NCI-H446 (cell line): ENCODE measurements around the gene EMC10.
A peak's percentile ranks its signal among the peaks of the same experiment; 100 is the strongest.

Experiments used
- DNase-seq, 2 experiments: peaks; one replicate each; lab custom pipeline; 2025; lab: John Stamatoyannopoulos, UW

Gene EMC10

DNA sequence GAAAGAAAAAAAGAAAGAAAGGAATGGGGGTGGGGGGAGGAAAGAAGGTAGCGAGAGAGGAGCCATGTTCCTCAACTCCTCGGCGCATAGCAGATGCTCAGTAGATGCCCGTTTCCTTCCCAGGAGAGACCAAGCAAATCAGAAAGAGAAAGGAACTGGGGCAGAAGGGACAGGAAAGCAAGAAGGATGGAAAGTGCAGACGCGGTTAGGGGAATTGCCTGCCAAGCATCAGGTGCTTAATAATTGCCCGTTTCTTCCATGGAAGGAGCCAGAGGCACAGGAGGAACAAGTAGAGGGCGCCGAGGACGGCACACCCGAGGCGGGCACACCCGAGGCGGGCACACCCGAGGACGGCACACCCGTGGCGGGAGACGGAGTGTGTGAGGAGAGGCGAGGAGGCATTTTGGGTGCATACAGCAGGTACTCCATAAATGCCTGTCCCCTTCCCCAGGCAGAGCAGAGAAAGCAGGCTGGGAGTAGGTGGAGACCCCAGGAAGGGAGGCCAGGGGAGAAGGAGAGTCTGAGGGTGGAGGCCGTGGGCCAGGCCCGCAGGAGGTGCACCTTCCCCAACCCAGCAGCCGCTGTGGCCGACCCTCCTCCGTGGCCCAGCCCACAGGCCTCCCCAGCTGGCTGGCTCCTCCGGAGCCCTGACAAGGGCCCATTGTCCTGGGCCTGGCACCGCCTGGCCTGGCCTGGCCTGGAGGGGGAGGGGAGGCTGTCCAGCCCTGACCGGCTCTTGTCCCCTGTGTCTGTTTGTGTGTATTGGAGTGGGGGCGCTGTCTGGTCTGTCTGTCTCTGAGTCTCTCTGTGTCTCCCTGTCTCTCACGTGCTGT is 20.1 kb downstream of the EMC10 start:
- no peak for DNase-seq

DNA sequence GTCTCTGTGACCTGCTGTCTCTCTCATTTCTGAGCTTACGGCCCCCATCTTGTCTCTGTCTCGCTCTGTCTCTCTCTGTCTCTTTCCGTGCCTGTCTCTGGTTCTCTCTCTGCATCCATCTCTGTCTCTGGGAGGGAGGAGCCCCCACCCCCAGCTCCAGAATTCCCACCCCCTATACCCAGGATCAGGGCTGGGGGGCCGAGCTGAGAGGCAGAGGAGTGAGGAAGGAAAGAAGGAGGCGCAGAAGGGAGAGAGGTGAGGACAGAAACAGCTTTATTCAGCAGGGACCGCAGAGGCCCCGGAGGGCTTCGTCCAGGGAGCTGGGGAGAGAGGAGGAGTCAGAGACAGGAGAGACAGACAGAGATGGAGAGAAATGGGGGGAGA is 20.7 kb downstream of the EMC10 start:
- no peak for DNase-seq

DNA sequence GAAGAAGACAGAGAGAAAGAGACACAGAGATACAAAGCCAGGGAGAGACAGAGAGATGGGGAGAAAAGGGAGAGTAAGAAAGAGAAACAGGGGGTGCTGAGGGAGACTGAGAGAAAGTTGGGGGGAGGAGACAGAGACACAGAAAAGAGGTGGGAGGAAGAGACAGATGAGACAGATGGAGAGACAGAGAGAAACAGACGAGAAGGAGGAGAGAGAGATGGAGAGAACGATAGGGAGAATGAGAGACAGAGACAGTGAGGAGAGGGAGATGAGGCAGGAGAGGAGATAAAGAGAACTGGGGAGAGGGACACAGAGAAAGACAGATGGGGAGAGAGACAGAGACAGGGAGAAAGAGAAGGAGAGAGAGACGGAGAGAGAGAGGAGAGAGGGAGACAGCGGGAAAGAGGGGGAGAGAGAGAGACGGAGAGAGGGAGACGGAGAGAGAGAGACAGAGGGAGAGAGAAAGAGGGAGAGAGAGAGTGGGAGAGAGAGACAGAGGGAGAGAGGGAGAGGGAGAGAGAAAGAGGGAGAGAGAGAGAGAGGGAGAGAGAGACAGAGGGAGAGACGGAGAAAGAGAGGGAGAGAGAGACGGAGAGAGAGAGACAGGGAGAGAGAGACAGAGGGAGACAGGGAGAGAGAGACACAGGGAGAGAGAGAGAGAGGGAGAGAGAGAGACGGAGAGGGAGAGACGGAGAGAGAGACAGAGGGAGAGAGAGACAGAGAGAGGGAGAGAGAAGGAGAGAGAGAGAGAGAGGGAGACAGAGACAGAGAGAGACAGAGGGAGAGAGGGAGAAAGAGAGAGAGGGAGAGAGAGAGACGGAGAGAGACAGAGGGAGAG is 22.1 kb downstream of the EMC10 start:
- no peak for DNase-seq

DNA sequence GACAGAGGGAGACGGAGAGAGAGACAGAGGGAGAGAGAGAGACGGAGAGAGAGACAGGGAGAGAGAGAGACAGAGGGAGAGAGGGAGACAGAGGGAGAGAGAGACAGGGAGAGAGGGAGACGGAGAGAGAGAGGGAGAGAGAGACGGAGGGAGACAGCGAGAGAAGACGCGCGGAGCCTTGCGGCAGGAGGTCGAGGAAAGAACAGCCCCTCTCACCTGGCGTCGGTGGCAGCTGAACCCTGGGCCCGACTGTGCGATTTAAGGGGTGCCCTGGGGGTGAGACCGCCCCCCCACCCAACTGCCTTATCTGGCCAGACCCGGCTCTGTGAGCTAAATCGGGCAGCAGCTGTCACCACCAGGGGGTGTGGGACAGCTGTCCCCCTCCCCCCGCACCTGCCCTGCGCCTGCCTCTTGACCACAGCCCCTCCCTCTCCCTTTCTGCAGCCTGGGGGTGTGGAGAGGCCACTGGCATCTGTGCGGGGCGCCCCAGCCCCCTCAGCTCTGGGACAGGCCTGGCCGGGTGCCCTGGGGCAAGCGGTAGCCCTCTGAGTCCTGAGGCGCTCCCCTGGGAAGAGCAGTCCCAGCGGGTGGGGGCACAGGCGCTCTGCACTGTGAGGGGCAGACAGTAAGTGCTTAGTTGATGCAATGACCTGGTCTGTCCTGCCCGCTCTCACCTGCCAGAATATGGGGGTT is 23.9 kb downstream of the EMC10 start:
- DNase-seq, result no peak

DNA sequence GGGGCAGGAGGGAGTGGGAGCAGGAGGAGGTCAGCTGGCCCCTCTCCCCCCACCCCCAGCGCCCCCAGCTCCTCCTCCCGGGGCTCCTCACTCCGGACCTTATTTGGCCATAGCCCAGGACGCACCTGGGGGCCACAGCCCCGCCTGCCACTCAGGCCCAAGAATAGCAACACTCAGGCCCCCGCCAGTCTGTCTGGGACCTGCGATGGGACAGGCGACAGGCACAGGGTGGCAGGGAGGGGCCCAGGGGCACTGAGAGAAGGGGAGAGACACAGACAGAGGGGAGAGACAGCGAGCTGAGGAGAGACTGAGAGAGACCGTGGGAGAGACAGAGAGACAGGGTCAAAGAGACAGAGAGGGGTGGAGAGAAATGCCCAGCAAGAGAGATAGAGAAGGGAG is 24.4 kb downstream of the EMC10 start:
- no peak for DNase-seq

DNA sequence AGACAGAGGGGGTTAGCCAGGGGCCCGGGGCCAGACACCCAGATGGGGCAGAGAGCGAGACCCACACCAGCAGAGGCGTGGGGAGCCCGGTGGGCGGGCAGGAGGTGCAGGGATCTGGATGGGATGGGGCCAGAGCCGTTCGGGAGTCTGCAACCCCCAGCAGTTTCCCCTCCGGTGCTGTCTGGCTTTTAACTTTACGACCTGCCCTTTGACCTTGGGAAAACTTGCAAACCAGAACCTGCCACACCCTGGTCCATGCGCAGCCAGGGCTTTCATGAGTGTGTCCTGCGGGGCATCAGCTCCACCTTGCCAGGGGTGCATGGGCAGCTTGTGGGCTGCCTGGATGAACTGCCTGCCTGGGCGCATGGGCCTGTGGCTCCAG is 24.9 kb downstream of the EMC10 start:
- DNase-seq, result no peak

DNA sequence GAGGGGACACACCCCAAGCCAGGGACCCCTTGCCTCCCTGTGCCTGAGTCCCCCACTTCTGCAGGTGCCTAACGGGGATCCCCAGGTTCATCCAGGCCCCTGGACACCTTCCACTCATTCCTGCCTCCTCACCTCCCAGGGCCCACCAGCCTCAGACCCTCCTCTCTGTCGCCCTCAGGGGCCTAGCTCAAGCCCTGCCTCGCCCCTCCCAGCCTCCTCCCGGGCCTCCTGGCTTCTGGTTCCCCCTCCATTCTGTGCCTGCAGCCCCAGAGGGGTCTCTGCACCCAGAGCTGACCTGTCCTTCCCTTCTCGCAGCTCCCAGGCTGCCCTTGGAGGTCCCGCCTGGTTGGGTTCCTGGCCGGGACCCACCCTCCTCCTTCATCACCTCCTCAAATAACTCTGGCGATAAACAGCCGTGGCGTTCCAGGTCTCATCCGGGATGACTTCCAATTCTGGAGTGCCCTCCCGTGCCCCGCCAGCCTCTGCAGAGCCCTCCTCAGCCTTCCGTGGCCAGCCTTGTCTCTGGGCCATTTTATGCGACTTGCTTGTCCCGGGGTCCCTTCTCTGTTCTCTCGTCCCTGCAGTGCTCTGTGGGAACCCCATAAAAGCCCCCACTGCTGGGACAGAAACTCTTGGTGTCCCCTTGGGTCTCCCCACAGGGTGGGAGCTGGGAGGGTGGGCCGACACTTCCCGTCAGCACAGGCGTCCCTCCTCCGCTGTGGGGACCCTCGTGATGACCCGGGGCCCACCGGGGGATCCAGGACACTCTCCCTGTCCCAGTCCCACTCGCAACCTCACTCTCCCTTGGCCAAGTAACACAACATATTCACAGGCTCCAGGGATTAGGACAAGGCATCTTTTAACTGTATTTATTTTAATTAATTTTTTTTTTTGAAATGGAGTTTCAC is 25.5 kb downstream of the EMC10 start:
- no peak for DNase-seq

DNA sequence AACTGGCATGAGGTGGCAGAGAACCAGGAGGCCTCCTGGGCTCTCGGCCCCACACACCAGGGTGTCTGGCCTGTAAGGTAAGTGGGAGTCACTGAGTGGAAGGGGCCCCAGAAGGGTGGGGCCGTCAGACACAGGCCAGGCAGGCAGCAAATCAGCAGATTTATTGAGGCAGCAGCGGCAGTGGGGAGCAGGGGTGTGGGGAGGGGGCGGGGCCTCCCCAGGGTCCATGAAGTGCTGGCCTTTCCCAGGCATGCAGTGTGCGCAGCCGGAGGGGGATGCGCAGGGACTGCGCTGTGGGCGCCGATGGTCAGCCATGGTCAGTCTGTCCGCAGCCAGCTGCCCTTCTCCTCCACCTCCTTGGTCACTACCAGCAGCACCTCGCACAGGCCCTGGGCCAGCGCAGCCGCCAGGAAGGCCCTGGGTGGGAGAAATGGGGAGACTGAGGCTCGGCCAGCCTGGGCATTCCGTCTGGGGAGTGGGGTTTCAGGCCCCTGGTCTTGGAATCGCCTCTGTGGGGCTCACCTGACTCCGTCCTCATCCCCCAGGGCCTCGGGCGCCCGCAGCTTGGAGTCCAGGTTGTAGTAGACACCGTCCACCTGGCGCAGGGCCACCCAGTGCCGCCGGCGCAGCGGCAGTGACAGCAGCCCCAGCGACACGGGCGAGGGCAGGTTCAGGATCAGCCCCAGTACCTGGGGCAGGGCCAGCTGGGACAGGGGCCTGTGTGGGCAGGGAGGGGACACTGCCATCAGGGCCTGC is 29.7 kb downstream of the EMC10 start:
- no peak for DNase-seq

DNA sequence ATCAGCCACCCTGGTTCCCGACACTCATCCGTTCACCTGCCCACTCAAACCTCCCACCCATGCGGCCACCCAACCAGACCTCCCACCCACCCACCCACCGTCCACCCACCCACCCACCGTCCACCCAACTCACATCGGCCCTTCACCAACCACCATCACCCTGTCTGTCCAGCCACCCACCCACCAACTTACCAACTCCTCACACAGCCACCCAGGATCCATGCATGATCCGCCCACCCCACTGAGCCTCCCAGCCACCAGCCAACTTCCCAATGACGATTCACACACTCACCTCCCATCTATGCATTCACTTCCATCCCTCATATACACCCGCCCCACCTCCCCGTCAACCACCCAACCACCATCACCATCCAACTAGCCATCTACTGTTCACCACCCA is 30.4 kb downstream of the EMC10 start:
- DNase-seq, result no peak

DNA sequence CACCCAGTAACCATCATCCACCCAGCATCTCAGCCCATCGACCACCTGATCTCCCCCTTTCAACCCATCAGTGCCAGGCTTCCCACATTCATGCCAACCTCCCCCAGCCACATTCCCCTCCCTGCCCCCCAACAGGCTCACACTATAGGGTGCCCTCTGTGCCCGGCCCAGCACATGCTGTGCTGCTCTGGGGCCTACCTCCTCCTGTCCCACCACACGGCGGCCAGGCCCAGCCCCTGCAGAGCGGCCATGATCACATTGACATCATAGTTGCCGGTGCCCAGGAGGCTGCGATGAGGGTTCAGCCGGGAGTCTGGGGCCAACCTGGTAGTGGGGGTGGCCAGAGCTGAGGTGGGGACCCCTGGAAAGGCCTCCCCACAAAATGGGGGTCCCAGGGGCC is 31.1 kb downstream of the EMC10 start:
- no peak for DNase-seq

DNA sequence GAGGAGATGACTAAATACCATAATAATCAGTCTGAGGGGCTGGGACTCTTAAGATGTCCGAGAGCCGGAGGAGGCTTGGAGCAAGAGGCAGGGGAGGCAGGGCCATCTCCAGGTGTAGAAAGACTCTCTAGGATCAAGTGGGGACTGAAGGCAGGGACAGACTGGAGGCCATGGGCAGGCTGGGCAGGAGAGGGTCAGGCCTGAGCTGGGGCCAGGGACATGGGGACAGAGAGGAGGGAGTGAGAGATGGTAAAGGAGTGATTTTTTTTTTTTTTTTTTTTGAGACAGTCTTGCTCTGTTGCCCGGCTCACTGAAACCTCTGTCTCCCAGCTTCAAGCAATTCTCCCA is 32.5 kb downstream of the EMC10 start:
- no peak for DNase-seq

DNA sequence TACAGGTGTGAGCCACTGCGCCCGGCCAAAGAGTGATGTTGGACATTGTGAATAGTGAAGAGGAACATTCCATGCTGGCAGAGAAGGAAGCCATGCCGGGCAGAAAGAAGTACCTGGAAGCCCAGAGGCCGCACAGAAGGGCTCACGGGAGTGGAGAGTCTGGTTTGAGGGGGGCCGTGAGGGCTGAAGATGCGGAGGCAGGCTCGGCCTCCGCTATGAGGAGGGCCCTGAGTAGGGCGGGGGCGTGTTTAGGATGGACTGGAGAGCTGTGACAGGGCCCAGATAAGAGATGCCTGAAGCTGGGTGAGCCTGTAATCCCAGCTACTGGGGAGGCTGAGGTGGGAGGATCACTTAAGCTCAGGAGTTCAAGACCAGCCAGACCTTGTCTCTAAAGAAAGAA is 33.1 kb downstream of the EMC10 start:
- DNase-seq, result no peak

DNA sequence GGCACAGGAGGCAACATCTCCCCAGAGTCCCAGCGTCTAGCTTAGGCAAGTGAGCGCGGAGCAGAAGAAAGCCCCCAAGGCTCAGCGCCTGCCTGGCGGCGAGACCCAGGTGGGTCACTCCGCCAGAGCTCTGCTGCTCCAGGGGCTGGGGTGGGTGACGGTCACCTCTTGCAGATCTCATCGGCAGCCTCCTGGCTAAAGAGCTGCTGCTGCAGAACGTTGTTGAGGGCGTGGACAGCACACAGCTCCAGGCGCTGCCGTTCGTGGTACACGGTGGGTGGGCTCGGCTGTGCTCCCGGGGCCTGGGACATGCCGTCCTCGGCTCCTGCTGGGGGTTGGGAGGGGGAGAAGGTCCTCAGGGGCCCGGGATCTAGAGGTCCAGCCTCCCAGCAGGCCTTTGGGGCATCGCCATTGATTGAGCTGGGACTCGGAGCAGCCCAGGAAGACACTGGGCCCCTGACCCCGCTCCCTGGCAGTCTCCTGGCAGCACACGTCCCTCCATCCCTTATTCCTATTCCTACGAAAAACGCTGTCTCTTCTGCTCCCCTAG is 33.9 kb downstream of the EMC10 start:
- DNase-seq, result no peak

DNA sequence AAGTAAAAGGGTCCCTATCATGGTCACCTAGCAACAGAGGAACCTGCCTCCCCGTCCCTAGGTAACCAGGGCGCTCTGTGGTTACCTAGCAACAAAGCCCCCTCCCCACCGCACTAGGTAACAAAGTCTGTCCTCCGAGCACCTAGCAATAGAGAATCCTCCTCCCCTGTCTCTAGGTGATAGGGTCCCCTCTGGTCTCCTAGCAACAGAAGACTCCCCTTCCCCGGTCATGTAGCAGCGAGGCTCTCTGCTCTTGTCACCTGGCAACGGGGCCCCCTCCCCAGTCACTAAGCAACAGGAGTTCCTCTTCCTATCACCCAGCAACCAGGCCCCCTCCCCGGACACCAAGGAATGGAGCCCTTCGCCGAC is 34.4 kb downstream of the EMC10 start:
- DNase-seq, result no peak

DNA sequence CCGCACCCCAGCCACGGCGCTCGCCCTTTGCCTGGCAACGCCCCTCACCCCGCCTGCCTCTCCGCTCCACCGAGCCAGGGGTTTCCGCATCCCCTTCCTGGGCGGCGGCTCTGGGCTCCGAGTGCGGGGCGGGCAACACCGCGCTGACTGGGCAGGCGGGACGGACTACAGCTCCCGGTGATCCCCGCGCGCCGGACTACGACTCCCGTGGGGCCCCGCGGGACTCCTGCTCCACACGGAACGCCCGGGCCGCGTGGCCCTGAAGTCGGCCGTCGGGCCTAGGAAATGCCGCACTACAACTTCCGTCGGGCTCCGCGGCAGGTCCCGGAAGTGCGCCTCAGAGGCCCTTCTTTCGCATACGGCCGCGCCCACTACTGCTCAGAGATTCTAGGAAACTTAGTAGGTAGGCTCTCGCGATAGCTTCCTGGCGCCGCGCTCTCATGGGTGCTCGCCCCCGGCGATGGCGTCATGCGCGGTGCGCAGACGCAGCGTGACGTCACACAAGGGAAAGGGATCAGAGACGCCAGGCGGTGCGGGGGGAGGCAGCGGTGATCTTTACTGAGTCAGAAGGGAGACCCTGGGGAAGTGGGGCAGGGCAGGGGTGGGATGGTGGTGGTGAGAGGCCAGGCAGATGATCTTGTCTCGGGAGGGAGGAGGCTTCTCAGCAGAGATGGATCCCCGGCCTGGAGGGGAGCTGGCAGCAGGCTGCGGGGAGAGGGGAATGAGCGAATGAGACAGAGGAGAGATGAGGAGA is 34.9 kb downstream of the EMC10 start, which contains the start of gene JOSD2:
Gene JOSD2 (minus strand): TSS at position 123 of the 754 bp plus-strand sequence. CDS start 760 bp downstream, outside the sequence.
- peak; percentile 92 to 99 for DNase-seq

DNA sequence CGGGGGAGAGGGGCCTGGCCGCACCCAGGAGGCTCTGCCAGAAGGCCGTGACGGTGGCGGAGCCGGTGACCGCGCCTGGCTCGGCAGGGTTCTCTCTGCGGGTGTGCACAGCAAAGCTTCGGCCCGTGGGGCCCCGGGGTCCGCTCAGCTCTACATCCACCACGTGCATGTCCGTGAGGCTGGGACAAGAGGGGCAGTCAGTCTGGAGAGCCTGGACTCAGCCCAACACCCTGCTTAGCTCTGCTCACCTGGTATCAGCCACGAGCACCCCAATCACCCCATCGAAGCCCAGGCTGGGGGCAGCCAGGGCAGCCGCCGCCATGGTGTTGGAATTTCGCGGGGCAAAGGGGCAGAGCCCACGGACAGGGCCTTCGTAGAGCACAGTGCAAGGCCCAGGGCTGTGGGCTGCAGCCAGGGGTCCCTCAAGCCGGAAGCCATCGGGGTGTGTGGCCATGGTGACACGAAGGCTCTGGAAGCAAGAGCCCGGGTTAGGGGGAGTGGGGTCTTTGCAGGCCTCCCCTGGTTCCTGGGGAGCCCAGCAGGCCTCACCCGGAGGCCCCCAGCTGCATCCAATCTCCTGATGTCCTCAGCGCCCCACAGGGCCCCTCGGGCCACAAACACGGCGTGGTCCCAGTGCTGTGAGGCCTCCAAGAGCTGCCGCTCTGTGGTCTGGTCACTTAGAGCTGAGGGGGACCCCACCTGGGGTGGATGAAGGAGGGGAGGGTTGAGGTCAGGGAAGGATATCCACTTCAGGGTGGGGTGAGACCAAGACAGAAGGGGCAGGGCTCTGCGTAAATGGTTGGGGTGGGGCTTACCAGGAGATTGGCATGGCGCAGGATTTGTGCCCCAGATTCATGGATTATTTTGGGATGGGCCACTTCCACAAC is 36.0 kb downstream of the EMC10 start:
- no peak for DNase-seq

DNA sequence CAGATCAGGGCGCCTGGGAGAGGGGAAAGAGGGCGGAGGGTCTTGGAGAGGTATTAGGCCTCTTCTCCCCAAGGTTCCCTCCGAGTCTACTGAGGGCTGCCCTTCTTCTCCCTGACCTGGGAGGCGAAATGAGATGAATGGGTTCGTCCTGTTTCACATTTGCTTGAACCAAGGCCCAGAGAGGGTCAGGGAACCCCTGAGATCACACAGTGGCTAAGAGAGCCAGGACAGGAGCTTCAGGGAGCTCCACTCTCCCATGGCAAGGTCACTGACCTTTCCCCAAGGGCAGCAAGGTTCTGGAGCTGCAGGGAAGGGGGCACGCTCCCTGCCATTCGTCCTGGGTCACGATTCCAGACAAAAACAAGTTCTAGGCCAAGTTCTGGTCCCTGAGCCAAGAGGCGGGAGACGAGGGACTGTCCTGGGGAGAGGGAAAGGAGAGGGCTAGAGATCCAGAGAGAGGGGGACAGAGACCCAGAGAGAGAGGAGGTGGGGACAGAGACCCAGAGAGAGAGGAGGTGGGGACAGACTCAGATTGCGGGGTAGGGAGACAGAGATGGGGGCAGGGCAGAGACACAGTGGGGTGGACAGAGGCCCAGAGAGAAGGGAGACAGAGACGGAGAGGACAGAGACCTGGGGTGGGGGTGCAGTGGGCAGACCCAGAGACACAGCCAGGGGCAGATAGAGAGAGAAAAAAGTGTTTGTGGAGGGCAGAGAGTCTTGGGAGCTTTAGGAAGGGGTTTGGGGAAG is 36.9 kb downstream of the EMC10 start:
- DNase-seq, result no peak

DNA sequence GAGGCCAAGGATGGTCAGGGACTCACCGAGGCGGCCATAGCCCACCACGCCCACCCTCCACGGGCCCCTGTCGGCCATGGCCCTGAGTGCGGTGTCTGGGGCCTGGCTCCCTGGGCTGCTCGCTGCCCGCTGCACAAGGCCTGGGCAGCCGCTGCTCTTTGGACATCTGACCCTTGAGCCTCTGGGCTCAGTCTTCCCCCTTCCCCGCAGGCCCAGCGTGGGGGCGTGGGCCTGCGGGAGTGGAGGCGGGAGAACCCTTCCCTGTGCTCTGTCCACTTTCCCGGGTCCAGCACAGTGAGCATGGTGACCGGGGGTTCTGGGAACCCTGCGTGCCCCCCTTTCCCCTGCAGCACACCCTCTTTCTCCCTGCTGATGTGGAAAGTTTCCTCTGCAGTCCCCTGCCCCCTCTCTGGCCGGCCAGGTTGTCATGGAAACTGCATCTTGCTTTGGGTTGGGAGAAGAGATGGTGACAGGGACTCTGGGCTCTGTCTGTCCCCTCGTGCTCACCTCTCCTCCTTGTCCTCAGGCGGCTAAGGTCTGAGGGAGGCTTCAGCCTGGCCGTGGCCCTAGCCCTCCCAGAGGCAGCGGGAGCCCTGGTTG is 37.5 kb downstream of the EMC10 start, which contains the start of gene ASPDH:
Gene ASPDH (minus strand): TSS at position 168 of the 600 bp plus-strand sequence. CDS start 90 bp downstream, at position 78.
- DNase-seq, result peak in 1 of 2 experiments; percentile 11
